OCI-LY3 (cell line): ENCODE data around the gene YPEL5.

ENCODE experiments used
- EZH2phosphoT487 ChIP-seq: fragments of 200-600 bp; shearing (Covaris generic); IDR thresholded peaks from 2 replicates; pipeline ENCODE4 v1.6.1; 2018; ENCODE audit warnings: antibody characterized with exemption, mixed run types, low read depth
- TF ChIP-seq, protein P1 (sequence below): fragments of 200-600, 300-600 bp; sonication (generic); IDR thresholded peaks from 2 replicates; pipeline ENCODE4 v1.5.1; 2014; ENCODE audit warnings: antibody characterized with exemption, low read length, low read depth

DNA sequence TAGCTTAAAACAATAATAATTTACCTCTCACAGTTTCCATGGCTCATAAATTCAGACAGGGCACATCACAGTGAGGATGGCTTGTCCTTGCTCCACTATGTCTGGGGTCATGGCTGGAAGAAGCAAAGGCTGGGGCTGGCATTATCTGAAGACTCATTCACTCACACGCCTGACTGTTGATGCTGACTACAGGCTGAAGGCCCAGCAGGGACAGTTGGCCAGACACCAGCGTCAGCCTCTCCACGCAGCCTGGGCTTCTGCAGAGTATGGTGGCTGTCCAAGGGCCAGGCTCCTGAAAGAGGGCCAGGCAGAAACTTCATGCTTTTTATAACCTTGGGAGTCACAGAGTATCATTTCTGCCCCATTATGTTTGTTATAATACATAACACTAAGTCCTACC, 33.4 kb downstream of the YPEL5 start:
- TF ChIP-seq, protein P1, sequence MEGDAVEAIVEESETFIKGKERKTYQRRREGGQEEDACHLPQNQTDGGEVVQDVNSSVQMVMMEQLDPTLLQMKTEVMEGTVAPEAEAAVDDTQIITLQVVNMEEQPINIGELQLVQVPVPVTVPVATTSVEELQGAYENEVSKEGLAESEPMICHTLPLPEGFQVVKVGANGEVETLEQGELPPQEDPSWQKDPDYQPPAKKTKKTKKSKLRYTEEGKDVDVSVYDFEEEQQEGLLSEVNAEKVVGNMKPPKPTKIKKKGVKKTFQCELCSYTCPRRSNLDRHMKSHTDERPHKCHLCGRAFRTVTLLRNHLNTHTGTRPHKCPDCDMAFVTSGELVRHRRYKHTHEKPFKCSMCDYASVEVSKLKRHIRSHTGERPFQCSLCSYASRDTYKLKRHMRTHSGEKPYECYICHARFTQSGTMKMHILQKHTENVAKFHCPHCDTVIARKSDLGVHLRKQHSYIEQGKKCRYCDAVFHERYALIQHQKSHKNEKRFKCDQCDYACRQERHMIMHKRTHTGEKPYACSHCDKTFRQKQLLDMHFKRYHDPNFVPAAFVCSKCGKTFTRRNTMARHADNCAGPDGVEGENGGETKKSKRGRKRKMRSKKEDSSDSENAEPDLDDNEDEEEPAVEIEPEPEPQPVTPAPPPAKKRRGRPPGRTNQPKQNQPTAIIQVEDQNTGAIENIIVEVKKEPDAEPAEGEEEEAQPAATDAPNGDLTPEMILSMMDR = no peak
- no peak for TF ChIP-seq EZH2phosphoT487
